Activated CD8-positive, alpha-beta memory T cell treated with anti-CD3 and anti-CD28 coated beads for 36 hours (primary cell): ENCODE data around the gene RBMS1. TPM values are rescaled to one million over a fixed set of nuclear protein-coding genes. Genes with fewer than 3 reads are reported as not detected.

Experiments
- CTCF ChIA-PET: fragments of 350-600 bp; sonication (Branson Sonifier 250); formaldehyde crosslinking; loops from one replicate; lab custom pipeline; 2021; ENCODE audit warnings: antibody characterized with exemption; lab: Charles Lee
- POLR2A ChIA-PET: fragments of 350-600 bp; sonication (Branson Sonifier 250); formaldehyde crosslinking; loops from one replicate; lab custom pipeline; 2021; ENCODE audit warnings: antibody characterized with exemption; lab: Charles Lee
- total RNA-seq, 2 experiments: library from RNA; stranded (reverse); gene quantifications; one replicate each; pipeline ENCODE4 v1.2.3, GENCODE V29; 2021

RBMS1 gene
- total RNA-seq, 2 experiments from 2014 or later: 40.5 to 42.1 TPM

DNA sequence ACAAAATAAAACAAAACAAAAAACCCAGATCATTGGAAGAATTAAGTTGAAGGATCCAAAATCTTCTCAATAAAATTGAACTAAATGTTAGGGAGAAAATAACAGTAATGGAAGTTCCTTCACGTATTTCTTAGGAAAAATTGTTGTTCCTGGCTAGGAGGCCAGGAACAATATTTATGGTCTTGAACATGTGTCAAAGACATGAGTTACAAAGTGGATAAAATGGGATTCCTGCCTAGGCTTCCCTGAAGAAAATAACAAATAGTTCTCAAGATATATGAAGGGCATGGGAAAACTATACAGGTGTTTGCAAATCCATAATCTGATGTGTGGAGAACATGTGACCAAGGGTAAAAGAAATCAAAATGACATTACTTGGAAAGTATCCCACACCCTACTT is 225.9 kb downstream of the RBMS1 start:
- CTCF ChIA-PET: no interaction called here
- POLR2A ChIA-PET: no interaction called here

DNA sequence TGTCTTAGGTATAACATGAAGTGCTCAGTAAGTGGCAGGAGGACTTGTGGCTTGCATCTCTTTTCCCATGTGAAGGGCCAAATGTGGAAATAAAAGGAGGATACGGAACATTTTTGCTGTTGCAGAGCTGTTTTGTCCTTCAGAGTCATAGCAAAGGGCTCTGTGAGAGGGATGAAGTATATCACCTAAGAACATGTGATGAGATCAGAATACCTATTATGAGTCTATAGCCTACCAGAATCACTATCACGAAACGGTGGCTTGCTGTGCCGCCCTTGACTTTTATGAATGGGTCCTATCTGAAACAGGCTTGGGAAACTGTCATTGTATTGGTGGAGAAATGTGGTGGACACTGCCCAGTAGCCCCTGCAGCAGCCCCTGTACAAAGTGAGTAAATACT is 226.6 kb downstream of the RBMS1 start:
- CTCF ChIA-PET: no interaction called here

DNA sequence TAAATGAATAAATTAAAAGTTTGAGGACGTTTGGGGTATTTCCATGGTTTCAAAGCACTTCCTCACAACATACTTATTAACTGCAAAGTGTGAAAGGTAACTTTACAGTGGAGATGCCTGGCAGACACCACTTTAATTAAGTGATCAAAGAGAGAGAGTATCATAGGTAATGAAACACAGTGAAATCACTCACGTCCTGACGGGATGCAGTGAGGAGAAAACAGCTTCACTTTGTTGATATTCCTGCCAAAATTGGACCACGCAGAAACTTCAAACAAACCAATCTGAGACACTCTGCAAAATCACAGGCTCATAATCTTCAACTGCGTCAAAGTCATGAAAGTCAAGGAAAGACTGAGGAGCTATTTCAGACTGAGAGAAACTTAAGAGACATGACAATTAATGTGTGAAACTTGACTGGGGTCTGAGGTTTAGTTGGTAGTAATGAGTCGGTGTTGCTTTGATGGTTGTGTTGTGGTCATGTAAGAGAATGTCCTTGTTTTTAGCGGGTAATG is 227.5 kb downstream of the RBMS1 start:
- ChIA-PET CTCF (no interaction called here), POLR2A (no interaction called here)

More for the DNA sequence above, 226.6 kb downstream of the RBMS1 start:
- POLR2A ChIA-PET: no interaction called here

GRCh38 chr2:160264308-160264707 is 229.3 kb downstream of the RBMS1 start:
- ChIA-PET CTCF (no interaction called here), POLR2A (no interaction called here)

DNA sequence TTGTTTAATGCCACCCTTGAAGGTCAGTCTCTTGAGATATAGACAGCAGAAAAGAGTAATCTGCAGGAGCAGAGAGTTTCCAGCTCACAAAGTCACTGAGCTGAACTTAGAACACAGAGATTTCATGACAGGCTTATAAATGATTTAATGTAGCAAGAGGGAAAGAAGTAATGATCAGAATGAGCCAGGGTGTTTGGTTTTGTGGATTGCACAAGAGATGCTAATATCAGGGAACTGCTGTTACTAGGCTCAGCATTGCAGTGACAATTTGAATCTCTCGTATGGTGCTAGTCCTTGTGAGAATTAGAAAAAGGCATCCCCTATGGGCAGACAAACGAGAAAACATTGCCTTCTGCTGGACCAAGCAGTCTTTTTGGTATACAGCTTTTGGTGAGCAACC is 231.9 kb downstream of the RBMS1 start:
- POLR2A ChIA-PET: no interaction called here

GRCh38 chr2:160258492-160258805 is 235.2 kb downstream of the RBMS1 start:
- ChIA-PET CTCF (no interaction called here), POLR2A (no interaction called here)

More for the DNA sequence above, 231.9 kb downstream of the RBMS1 start:
- CTCF ChIA-PET: interaction anchor here (1.5 kb wide), 1 partner anchor 10 kb away, joined by 5 read pairs; no protein-coding TSS in a partner anchor

GRCh38 chr2:160257743-160258491 is 235.7 kb downstream of the RBMS1 start:
- ChIA-PET POLR2A (no interaction called here), CTCF (no interaction called here)

- ChIA-PET POLR2A (no interaction called here), CTCF (no interaction called here)
Measured at GRCh38 chr2:160257041-160257742, 236.4 kb downstream of the RBMS1 start.

DNA sequence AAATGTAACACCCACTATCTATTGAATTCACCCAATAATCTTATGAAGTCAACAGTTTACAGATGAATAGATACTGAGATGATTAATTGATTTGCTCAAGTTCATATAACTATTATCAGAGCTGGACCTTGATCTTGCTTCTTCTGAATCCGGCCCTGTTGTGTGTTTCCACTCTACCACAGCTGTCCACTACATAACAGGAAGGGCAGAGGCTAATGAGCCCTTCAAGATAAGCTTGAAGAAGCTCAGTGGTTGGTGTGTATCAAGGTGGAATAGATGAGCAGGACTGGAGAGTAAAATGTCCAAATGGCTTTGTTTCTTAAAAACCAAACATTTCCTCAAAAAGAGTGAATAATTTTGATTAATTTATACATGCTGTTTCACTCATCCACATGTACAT is 237.1 kb downstream of the RBMS1 start:
- ChIA-PET CTCF (no interaction called here), POLR2A (no interaction called here)

DNA sequence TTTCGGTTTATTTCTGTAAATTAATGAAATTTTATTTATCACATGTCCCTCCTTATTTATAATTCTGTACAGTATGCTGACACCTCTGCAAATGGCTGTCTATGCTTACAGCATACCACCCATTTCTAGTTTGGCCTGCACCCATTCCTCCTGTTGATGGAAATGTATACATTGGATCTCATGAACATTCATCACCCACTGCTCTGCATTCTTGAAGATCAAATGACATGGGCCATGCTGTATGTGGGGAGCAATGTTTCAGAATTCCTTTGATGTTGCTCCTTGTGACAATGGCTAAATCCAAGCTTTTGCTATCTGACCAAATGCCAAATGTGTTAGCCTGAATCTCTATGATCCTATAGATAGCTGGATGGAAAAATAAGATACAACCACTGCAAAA is 238.2 kb downstream of the RBMS1 start:
- POLR2A ChIA-PET: no interaction called here
- CTCF ChIA-PET: no interaction called here

DNA sequence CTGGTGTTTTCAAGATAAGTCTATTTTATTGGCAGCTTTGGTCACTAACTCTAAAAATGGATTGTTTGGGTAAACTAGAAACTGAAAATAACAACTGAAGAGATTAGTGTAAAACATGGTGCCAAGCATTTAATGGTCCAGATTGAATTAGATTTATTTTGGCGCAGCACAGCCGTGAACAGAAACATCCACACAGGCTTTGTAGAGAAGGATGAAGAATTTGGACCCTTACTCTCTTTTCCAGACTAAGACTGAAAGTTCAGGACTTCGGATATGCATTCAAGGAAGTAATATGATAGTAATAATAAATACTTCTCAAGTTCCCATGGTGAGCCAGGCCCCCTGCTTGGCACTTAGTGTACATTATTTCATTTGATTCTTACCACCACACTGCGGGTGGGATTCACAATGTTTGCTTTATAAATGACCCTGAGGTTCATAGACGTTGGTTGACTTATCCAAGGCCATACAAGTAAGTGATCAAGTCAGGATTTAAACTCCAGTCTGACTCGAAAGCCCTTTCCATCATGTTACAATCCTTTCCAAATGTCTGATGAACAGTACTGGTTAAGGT is 239.3 kb downstream of the RBMS1 start:
- ChIA-PET POLR2A (no interaction called here), CTCF (no interaction called here)

GRCh38 chr2:160253440-160254188 is 240.0 kb downstream of the RBMS1 start:
- POLR2A ChIA-PET: no interaction called here
- CTCF ChIA-PET: interaction anchor here (1.0 kb wide), 1 partner anchor 751 kb away, joined by 3 read pairs; no protein-coding TSS in a partner anchor

- POLR2A ChIA-PET: no interaction called here
- CTCF ChIA-PET: interaction anchor here (1.0 to 1.5 kb wide), 2 partner anchors 9 to 751 kb away, joined by 3 to 5 read pairs; no protein-coding TSS in a partner anchor
Measured at GRCh38 chr2:160252900-160253299, 240.7 kb downstream of the RBMS1 start.

- ChIA-PET CTCF (interaction anchor here (1.5 to 1.8 kb wide), 2 partner anchors 9 to 11 kb away, joined by 5 to 7 read pairs; no protein-coding TSS in a partner anchor), POLR2A (no interaction called here)
Measured at GRCh38 chr2:160252278-160252887, 241.2 kb downstream of the RBMS1 start.

GRCh38 chr2:160251569-160251968 is 242.0 kb downstream of the RBMS1 start:
- CTCF ChIA-PET: interaction anchor here (1.1 to 1.8 kb wide), 3 partner anchors 10 to 24 kb away, joined by 3 to 7 read pairs (median 5); no protein-coding TSS in a partner anchor
- POLR2A ChIA-PET: no interaction called here

DNA sequence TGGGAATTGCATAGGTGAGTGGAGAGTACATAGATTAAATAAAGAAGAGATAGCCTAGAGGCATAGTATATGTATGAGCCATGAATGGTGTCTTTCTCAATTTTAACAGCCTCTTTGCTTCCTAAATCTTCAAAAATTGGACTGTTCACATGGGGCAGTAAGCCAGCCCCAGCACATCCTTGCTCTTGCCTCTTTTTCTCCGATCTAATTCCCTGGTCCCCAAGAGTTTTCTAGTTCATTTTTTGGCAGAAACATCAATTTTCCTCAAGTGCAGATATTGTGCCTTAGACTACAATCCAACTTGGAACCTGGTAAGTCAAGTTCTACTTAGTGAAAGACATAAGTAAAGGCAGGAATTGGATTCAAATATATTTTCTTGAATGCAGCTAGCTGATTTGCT is 243.7 kb downstream of the RBMS1 start:
- ChIA-PET CTCF (no interaction called here), POLR2A (no interaction called here)

GRCh38 chr2:160247296-160248035 is 246.1 kb downstream of the RBMS1 start:
- ChIA-PET POLR2A (no interaction called here), CTCF (no interaction called here)

DNA sequence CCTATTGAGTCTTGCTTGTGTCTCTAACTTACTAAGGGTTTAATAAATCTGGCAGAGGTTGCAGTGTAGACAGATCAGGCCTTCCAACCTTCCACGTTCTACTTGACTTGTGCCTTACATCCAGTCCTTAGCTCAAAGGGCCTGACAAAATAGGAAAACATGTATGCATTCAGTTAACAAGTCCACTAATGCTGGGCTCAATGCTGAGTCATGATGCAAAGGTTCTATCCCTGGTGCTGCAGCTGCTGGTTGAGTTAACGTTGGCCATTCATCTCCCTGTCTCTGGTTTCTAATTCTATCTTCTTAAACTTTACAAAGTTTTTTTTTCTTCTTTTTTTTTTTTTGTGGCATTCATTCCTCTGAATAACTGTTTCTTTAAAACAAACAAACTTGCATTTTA is 247.3 kb downstream of the RBMS1 start:
- ChIA-PET CTCF (no interaction called here), POLR2A (no interaction called here)
